ENCODE measurements around the gene ZBTB8A. TPM values are rescaled to one million over a fixed set of nuclear protein-coding genes. Genes with fewer than 3 reads are reported as not detected.
A peak's percentile ranks its signal among the peaks of the same experiment; 100 is the strongest.

ZBTB8A gene
- total RNA-seq, 1 donor from 2014 or later: 2.8 TPM

DNA sequence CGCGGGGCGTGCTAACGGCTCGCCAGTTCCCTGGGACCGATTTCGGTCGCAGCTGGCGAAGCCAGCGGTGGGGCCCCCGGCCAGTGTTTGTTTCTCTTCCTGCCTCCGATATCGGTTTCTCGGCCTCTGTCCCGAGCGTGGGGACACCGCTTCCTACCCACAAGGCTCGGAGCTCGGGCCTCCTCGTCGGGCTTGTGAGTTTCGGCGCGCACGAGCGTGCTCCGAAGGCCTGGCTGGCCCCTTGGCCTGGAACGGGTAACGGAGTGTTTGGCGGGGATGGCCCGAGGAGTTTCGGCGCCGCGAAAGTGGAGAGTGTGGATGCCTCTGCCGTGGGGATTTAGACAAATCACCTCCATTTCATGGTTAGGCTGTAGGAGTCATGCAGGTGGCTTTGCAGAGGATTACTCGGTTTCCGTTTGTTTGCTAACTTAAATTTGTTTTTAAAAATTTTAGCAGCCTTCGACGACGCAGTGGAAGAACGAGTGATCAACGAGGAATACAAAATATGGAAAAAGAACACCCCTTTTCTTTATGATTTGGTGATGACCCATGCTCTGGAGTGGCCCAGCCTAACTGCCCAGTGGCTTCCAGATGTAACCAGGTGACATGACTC, 112.3 kb downstream of the ZBTB8A start:
- ATAC-seq: peak; percentile 17
- no peak for DNase-seq (ENCODE audit: low spot score)

- DNase-seq (ENCODE audit: low spot score) (peak; percentile 34), ATAC-seq (no peak)
Measured at GRCh38 chr1:32652244-32652962, 113.2 kb downstream of the ZBTB8A start.

Other genes with a start within 250 kb of the ZBTB8A start
- gene HDAC1, start 247.3 kb upstream of the ZBTB8A start, total RNA-seq: 29.8 TPM
- 13.6 TPM for gene MARCKSL1, start 203.2 kb upstream of the ZBTB8A start, total RNA-seq
- 10.0 TPM for gene FAM229A, start 176.9 kb upstream of the ZBTB8A start, total RNA-seq
- gene TSSK3, start 176.9 kb upstream of the ZBTB8A start, total RNA-seq: 1.6 TPM
- 58.6 TPM for gene BSDC1, start 145.0 kb upstream of the ZBTB8A start, total RNA-seq
- gene ZBTB8B, start 74.4 kb upstream of the ZBTB8A start, total RNA-seq: not detected
- 22.7 TPM for gene ZBTB8OS, start 111.1 kb downstream of the ZBTB8A start, total RNA-seq
- gene RBBP4, start 111.8 kb downstream of the ZBTB8A start, total RNA-seq: 52.3 TPM
- gene SYNC, start 163.3 kb downstream of the ZBTB8A start, total RNA-seq: 0.45 TPM

All from left lobe of liver (tissue), 2 donors.